ENCODE results near the gene EIF4G3. TPM values are rescaled to one million over a fixed set of nuclear protein-coding genes. Genes with fewer than 3 reads are reported as not detected.

Gene EIF4G3
- total and polyA plus RNA-seq, 2 of the 8 experiments (the other 6 are each of a cell fraction or from before 2014, with no cell fraction given) = 47.5 to 66.6 TPM

- TF ChIP-seq CHD7 (IDR thresholded peaks at IDR 0.05; ENCODE audit: insufficient replicate concordance, low read length) = no peak
- no peak for TF ChIP-seq BCL11A (IDR thresholded peaks at IDR 0.05; ENCODE audit: low read depth in 2 of 2, low read length in 2 of 2)
- no peak for TF ChIP-seq USF2 (IDR thresholded peaks at IDR 0.05; ENCODE audit: low read length)
- TF ChIP-seq ASH2L (IDR thresholded peaks at IDR 0.05; ENCODE audit: low read length) = no peak
- no peak for TF ChIP-seq HDAC2 (IDR thresholded peaks at IDR 0.05; ENCODE audit: borderline replicate concordance in 1 of 2, low read depth in 2 of 2, low read length in 2 of 2)
- TF ChIP-seq CBX8 (IDR thresholded peaks at IDR 0.05; ENCODE audit: borderline replicate concordance, low read depth, low read length) = no peak
- no peak for TF ChIP-seq SP1 (IDR thresholded peaks at IDR 0.05; ENCODE audit: low read depth, low read length)
- no peak for TF ChIP-seq CBX5 (IDR thresholded peaks at IDR 0.05; ENCODE audit: low read depth, low read length)
- no peak for TF ChIP-seq SIRT6 (IDR thresholded peaks at IDR 0.05; ENCODE audit: low read length)
These were observed 109.0 kb downstream of the EIF4G3 start (continued) for GRCh38 chr1:21067551-21068227.
